HEK293 (cell line): ENCODE results near the gene DYNLT4.

ENCODE experiments used
- SETDB1 ChIP-seq: IDR thresholded peaks from one replicate; pipeline ENCODE4 v1.6.1; 2017; ENCODE audit warnings: mild to moderate bottlenecking, low read length, moderate library complexity, mixed read lengths; ENCODE audit not compliant: insufficient read length
- ZNF174 ChIP-seq: fragments of 450-650 bp; formaldehyde crosslinking; IDR thresholded peaks from 2 replicates; pipeline ENCODE4 v1.5.0; 2017; ENCODE audit warnings: missing biosample characterization, mild to moderate bottlenecking, missing genetic modification characterization
- ZNF416 ChIP-seq: fragments of 450-650 bp; formaldehyde crosslinking; IDR thresholded peaks from 2 replicates; pipeline ENCODE4 v1.5.1; 2016; ENCODE audit warnings: missing biosample characterization, missing genetic modification characterization
- ZNF664 ChIP-seq: fragments of 450-650 bp; formaldehyde crosslinking; IDR thresholded peaks from 2 replicates; pipeline ENCODE4 v1.5.1; 2016; ENCODE audit warnings: missing biosample characterization, missing genetic modification characterization
- TF ChIP-seq, protein P1 (sequence below): fragments of 450-650 bp; formaldehyde crosslinking; IDR thresholded peaks from 2 replicates; pipeline ENCODE4 v1.5.1; 2016; ENCODE audit warnings: missing biosample characterization, missing genetic modification characterization, low read depth
- TF ChIP-seq, protein P2 (sequence below): fragments of 450-650 bp; formaldehyde crosslinking; IDR thresholded peaks from 2 replicates; pipeline ENCODE4 v1.5.1; 2017; ENCODE audit warnings: missing biosample characterization, missing genetic modification characterization
- TF ChIP-seq, protein P3 (sequence below): fragments of 450-650 bp; formaldehyde crosslinking; IDR thresholded peaks from 2 replicates; pipeline ENCODE4 v1.5.1; 2016; ENCODE audit warnings: missing biosample characterization, missing genetic modification characterization
- TF ChIP-seq, protein P4 (sequence below): fragments of 450-650 bp; formaldehyde crosslinking; IDR thresholded peaks from 2 replicates; pipeline ENCODE4 v1.5.1; 2016; ENCODE audit warnings: missing biosample characterization, missing genetic modification characterization

DNA sequence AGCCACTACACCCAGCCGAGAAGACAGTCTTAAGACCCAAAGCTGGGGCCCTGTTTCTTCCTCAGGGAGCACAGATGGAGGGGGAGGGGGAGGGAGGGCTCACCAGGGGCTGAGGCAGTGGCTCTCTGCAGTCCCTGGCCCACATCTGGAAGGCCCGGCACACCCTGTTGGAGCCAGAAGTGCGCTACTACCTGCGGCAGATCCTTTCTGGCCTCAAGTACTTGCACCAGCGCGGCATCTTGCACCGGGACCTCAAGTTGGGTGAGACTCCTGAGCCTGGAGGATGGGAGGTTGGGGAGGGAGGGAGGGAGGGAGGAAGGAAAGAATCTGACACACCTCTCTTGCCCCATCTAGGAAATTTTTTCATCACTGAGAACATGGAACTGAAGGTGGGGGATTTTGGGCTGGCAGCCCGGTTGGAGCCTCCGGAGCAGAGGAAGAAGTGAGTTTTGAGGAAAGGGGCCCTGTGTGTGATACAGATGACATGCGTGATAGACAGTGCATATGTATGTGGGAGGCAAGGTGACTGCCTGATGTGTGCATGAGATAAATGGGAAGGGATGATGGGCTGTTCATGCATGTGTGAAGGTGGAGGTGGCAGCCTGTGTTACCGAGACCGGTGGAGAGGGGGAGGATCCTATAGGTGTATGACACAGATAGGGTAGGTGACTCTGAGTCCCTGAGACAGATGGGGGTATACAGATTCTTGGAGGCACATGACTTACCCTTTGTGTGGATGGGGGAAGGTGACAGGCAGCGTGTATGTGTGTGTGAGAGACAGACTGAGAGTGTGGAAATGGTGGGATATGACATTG, 5.5 kb downstream of the DYNLT4 start:
- TF ChIP-seq ZNF664, result no peak
- no peak for TF ChIP-seq ZNF174 (tag by site-specific recombination)
- TF ChIP-seq ZNF416 (tag by site-specific recombination), result no peak
- TF ChIP-seq, protein P1, sequence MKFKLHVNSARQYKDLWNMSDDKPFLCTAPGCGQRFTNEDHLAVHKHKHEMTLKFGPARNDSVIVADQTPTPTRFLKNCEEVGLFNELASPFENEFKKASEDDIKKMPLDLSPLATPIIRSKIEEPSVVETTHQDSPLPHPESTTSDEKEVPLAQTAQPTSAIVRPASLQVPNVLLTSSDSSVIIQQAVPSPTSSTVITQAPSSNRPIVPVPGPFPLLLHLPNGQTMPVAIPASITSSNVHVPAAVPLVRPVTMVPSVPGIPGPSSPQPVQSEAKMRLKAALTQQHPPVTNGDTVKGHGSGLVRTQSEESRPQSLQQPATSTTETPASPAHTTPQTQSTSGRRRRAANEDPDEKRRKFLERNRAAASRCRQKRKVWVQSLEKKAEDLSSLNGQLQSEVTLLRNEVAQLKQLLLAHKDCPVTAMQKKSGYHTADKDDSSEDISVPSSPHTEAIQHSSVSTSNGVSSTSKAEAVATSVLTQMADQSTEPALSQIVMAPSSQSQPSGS (tag by site-specific recombination), result no peak
- TF ChIP-seq, protein P2, sequence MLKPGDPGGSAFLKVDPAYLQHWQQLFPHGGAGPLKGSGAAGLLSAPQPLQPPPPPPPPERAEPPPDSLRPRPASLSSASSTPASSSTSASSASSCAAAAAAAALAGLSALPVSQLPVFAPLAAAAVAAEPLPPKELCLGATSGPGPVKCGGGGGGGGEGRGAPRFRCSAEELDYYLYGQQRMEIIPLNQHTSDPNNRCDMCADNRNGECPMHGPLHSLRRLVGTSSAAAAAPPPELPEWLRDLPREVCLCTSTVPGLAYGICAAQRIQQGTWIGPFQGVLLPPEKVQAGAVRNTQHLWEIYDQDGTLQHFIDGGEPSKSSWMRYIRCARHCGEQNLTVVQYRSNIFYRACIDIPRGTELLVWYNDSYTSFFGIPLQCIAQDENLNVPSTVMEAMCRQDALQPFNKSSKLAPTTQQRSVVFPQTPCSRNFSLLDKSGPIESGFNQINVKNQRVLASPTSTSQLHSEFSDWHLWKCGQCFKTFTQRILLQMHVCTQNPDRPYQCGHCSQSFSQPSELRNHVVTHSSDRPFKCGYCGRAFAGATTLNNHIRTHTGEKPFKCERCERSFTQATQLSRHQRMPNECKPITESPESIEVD (tag by site-specific recombination), result no peak
- TF ChIP-seq, protein P3, sequence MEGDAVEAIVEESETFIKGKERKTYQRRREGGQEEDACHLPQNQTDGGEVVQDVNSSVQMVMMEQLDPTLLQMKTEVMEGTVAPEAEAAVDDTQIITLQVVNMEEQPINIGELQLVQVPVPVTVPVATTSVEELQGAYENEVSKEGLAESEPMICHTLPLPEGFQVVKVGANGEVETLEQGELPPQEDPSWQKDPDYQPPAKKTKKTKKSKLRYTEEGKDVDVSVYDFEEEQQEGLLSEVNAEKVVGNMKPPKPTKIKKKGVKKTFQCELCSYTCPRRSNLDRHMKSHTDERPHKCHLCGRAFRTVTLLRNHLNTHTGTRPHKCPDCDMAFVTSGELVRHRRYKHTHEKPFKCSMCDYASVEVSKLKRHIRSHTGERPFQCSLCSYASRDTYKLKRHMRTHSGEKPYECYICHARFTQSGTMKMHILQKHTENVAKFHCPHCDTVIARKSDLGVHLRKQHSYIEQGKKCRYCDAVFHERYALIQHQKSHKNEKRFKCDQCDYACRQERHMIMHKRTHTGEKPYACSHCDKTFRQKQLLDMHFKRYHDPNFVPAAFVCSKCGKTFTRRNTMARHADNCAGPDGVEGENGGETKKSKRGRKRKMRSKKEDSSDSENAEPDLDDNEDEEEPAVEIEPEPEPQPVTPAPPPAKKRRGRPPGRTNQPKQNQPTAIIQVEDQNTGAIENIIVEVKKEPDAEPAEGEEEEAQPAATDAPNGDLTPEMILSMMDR (tag by site-specific recombination), result no peak
- no peak for TF ChIP-seq SETDB1
- TF ChIP-seq, protein P4, sequence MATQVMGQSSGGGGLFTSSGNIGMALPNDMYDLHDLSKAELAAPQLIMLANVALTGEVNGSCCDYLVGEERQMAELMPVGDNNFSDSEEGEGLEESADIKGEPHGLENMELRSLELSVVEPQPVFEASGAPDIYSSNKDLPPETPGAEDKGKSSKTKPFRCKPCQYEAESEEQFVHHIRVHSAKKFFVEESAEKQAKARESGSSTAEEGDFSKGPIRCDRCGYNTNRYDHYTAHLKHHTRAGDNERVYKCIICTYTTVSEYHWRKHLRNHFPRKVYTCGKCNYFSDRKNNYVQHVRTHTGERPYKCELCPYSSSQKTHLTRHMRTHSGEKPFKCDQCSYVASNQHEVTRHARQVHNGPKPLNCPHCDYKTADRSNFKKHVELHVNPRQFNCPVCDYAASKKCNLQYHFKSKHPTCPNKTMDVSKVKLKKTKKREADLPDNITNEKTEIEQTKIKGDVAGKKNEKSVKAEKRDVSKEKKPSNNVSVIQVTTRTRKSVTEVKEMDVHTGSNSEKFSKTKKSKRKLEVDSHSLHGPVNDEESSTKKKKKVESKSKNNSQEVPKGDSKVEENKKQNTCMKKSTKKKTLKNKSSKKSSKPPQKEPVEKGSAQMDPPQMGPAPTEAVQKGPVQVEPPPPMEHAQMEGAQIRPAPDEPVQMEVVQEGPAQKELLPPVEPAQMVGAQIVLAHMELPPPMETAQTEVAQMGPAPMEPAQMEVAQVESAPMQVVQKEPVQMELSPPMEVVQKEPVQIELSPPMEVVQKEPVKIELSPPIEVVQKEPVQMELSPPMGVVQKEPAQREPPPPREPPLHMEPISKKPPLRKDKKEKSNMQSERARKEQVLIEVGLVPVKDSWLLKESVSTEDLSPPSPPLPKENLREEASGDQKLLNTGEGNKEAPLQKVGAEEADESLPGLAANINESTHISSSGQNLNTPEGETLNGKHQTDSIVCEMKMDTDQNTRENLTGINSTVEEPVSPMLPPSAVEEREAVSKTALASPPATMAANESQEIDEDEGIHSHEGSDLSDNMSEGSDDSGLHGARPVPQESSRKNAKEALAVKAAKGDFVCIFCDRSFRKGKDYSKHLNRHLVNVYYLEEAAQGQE (tag by site-specific recombination), result no peak
